Effector CD4-positive, alpha-beta T cell (primary cell): ENCODE measurements around the gene CNTN1.

Source experiments
- DNase-seq: peaks from one replicate; pipeline ENCODE4 v3.0.0-alpha.2; 2020

Gene CNTN1

GRCh38 chr12:40864891-40865290 lies 172.7 kb downstream of the CNTN1 start:
- no peak for DNase-seq

DNA sequence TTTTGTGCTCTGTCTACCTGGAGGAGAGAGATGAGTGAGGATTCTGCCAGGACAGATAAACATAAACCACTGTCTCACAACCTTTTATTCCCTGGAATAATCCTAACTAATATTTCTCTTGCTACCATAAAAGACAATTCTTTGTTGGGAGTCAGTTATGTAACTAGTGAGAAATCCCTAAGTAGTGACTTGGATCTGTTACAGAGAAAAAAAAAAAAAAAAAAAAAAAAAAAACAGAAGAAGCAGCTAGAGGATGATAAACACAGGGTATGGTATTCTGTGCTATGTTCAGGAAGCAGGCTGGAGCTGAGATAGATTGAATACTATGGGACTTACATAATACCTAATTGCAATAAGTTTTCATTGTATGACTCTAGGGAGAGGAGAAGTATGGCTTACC lies 178.7 kb downstream of the CNTN1 start:
- DNase-seq: no peak

GRCh38 chr12:40874868-40875267 lies 182.6 kb downstream of the CNTN1 start:
- no peak for DNase-seq

GRCh38 chr12:40889329-40889728 lies 197.1 kb downstream of the CNTN1 start:
- DNase-seq: no peak

GRCh38 chr12:40892528-40892927 lies 200.3 kb downstream of the CNTN1 start:
- DNase-seq: no peak

GRCh38 chr12:40898505-40898904 lies 206.3 kb downstream of the CNTN1 start:
- DNase-seq: no peak

DNA sequence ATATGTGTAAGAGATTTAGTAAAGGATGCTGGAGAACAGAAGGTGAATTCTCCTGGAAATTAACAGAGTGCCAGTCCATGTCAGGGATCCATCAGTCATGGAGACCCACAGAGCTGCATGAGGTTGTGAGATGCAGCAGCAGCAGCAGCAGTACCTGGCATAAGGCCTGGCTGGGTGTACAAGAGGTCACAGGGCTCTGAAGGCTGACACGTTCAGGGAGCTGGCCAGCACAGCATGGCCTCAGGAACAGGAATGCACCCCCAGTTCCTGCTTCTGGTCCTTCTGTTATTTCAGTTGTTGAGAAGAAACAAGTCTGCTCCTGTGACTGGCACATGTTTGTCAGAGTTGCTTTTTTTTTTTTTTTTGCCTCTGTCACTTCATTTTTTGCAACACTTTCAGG lies 210.8 kb downstream of the CNTN1 start:
- DNase-seq: no peak

- no peak for DNase-seq
Measured at GRCh38 chr12:40907115-40907527, 214.9 kb downstream of the CNTN1 start.

GRCh38 chr12:40911676-40912075 lies 219.4 kb downstream of the CNTN1 start:
- DNase-seq: no peak

DNA sequence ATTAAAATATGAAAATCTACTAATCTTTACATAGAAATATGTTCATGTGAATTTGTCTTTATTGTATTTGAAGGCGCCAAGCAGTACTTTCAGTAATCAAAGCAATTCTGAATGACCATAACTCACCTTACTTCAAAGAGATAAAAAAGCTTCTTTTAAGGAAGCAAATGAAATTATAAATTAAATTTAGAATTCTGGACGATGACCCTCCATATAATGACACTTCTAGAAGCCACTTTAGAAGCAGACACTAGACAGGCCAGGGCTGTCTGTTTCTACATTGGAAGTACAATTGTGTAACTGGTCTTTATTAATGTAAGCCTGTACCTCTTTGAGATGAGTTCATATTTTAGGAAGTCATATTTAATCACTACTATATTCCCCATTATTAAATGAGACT lies 222.9 kb downstream of the CNTN1 start:
- no peak for DNase-seq

DNA sequence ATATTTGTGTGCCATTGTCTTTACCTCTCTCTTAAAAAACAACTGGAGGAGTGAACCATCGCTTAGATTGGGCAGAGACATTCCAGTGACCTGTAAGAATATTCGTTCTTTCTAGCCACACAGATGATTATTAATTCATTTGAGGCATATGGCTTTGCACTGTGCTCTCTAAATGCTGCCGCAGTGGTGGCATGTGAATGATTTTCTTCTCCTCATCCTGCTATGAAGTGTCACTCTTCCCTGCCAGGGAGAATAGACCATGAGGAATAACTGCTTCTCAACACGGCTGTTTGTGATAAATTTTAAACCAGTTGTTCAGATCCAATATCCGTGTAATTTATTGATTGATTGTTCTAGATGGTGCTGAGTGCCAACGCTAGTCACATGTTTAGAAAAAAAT lies 225.3 kb downstream of the CNTN1 start:
- no peak for DNase-seq

DNA sequence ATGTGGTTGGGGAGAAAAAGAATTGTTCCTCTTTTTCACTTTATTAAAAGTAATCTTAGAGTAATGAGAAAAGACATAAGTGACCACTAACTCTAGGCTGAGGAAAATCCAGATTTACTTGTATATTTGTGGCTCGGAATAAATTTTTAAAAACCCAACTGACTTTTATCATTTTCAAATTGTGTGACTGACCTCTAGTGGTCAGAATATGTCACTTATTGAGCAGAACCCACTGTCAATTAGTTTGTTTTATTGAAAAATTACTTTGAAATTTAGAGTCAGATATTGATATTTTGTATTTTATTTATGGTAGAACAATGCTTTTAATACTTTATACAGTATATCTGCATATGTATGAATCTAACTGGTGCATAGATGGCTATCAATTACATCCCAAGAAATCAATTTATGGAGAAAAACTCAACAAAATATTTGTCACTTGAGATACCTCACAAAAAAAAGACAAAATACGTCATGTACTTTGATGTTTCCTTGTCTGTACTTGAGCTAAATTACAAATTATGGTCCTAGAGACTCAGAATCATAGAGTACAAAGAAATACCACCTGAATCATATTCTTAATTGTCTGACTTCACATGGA lies 229.4 kb downstream of the CNTN1 start:
- DNase-seq: no peak

DNA sequence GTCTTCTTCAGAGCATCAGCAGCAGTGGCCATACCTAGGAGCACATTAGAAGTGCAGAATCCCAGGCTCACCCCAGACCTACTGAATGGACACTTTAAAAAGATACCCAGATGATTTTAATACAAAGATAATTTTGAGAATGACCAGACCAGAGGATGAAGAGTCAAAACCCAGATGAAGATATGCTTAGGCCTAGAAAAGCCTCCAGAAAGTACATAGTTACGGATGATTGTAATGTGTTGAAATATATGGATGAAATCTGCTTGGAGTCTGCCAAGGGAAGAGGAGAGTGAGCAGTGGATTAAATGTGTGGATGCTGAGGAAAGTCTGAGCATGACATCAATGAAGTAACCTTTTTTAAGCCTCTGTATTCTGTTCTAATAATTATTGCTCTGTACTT lies 245.7 kb downstream of the CNTN1 start:
- no peak for DNase-seq

DNA sequence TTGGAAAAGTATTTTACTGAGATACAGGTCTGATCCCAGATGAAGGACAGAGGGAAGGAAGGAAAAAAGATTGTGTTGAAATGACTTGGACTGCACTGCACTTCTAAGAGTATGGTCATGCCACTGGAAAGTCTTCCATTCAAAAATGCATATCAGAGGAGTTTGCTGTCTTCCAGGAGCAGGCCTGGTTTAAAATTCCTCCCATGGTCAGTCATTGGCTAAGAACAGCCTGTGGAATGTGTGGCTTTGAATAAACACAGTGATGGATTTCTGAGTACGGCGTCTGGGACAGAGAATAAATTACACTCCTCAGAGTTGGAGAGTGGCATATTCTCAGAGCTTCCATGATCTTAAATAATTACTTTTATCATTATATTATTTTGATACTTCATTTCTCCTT lies 250.1 kb downstream of the CNTN1 start:
- no peak for DNase-seq

DNA sequence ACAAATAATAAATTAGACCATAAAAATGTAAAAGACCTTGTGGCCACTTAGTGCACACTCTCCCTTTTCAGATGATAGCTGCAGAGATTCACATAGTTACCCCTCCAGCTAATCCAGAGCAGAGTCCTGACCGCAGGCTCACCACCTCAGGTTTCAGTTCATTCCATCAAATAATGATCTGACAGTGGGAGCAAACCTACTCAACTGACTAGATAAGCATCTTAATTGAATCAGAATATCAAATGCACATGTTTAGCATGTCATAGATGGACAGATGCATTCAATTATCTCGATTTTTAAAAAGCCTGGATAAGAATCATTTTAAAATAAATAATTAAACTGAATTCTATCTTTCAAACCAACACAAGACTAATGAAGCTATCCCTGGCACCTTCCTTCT lies 253.5 kb downstream of the CNTN1 start:
- no peak for DNase-seq

DNA sequence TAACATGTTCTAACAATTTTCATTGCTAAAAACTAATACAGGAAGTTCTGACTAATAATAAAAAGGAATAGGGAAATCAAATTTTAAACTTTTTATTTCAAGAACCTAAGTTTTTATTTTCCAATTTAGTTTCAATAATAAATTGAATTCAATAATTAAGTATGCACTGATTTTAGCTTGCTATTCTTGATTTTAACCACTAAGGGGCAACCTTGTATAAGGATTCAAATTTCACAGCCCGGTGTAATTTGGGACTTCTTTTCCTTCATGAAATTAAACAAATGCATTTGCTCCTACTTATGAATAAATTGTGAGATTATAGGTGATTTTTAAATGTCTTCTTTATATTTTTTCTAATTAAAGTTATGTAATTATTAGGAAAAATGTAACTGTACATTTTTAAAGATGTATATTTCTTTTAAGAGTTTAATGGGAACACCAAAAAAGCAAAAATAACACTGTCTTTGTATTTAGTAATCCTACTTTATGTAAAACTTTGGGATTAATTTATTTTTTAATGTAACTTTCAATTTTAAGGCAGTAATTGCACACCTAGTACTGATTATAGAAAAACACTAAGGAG lies 254.5 kb downstream of the CNTN1 start:
- DNase-seq: no peak

- no peak for DNase-seq
Measured at GRCh38 chr12:40947797-40948196, 255.6 kb downstream of the CNTN1 start.

GRCh38 chr12:40953076-40953475 lies 260.8 kb downstream of the CNTN1 start:
- no peak for DNase-seq

- DNase-seq: no peak
Measured at GRCh38 chr12:40957417-40957816, 265.2 kb downstream of the CNTN1 start.

- DNase-seq: no peak
Measured at GRCh38 chr12:40959041-40959440, 266.8 kb downstream of the CNTN1 start.

GRCh38 chr12:40963751-40964150 lies 271.5 kb downstream of the CNTN1 start:
- no peak for DNase-seq

DNA sequence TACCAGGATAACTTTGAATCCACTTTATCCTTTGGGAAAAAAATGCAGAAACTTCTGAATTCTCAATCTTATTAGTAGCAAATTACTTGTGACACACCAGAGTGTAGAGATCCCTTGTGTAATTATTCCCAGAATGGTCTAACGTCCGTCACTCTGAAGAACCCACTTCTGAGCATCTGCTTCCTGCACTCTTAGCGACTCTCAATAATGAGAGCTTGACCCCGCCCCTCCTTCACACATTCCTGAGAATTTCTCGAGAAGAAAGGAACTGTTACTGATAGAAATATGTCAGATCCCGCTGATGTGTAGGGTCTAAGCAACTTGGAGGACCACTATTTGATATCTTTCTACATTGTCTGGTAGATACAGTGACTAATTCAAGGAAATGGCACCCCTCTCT lies 277.6 kb downstream of the CNTN1 start:
- no peak for DNase-seq

DNA sequence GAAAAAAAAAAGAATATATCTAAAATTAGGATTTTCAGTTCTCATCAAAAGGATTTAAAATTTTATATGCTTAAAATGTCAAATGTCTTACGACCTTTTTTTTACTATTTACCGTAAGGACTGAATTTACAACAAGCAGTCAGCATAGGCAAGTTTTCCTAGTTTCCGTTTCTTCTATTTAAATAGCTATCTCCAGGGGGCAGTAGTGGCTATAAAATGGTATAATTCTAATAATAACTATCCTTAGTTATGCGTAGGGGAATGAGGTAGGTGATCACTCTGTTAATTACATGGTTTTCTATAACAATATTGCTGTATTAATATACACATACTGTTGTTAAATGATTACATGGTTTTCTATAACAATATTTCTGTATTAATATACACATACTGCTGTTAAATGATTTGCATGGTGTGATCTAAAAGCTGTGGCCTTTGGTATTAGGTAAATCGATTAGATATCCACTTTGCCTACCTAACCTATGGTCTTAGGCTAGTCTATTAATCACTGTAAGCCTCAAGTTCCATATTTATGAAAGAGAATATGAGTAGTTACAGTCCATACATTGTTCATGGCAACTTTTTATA lies 278.2 kb downstream of the CNTN1 start:
- DNase-seq: no peak

DNA sequence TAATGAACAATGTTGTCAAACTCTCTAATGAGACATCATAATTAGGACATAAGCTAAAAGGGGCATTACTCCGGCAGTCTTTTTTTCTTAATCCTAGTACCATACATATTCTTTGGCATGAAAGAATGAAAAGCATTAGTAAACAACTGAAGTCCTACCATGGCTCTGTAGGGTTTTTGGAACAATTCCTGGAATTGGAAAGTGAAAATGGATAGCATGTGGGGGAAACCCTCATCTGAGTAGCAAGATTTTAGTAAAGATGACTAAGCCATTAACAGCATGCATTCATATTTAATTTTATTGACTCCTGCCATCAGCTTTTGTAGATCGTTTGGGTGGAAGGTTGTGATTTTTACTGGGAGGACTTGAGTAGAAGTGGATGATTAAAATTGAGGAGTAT lies 279.7 kb downstream of the CNTN1 start:
- DNase-seq: no peak

DNA sequence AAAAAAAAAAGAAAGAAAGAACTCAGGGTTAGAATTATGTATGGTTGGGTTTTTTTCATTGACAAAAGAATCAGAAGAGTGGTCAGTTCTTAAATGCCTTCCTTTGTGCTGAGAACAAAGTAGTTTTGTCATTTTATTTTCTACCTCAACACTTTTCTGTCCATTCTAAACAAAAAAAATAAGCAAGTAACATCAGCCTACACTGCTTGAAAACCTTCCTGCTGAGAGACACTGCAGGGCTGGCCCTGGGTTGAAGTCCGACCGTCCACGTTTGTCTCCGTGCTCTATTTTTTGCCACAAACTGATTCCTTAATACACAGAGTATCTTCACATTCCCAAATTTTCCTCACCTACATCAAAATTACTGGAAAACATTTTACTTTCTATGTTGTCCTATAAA lies 284.3 kb downstream of the CNTN1 start:
- no peak for DNase-seq
